NCI-H2196 treated with DMSO at 0.1 percent for 48 hours (cell line): ENCODE data around the gene CDYL2.

Experiments
- DNase-seq: peaks from one replicate; lab custom pipeline; 2025; ENCODE audit not compliant: unreplicated experiment; lab: John Stamatoyannopoulos, UW

CDYL2 gene

GRCh38 chr16:80708823-80709222, 95.6 kb downstream of the CDYL2 start:
- DNase-seq: no peak

- no peak for DNase-seq
These were observed 96.7 kb downstream of the CDYL2 start for GRCh38 chr16:80707686-80708085.

- DNase-seq: no peak
These were observed 98.8 kb downstream of the CDYL2 start for GRCh38 chr16:80705596-80705995.

- no peak for DNase-seq
These were observed 99.5 kb downstream of the CDYL2 start for GRCh38 chr16:80704751-80705505.

GRCh38 chr16:80703131-80704071, 101.0 kb downstream of the CDYL2 start:
- DNase-seq: no peak

GRCh38 chr16:80702696-80703095, 101.7 kb downstream of the CDYL2 start:
- DNase-seq: no peak

GRCh38 chr16:80700558-80700957, 103.8 kb downstream of the CDYL2 start:
- DNase-seq: no peak

GRCh38 chr16:80695020-80695419, 109.4 kb downstream of the CDYL2 start:
- DNase-seq: no peak

- DNase-seq: no peak
These were observed 110.8 kb downstream of the CDYL2 start for GRCh38 chr16:80693553-80693952.

GRCh38 chr16:80692270-80692669, 112.1 kb downstream of the CDYL2 start:
- DNase-seq: no peak

GRCh38 chr16:80691111-80691741, 113.2 kb downstream of the CDYL2 start:
- no peak for DNase-seq

- no peak for DNase-seq
These were observed 114.9 kb downstream of the CDYL2 start for GRCh38 chr16:80689487-80689886.

GRCh38 chr16:80687606-80688005, 116.8 kb downstream of the CDYL2 start:
- no peak for DNase-seq

GRCh38 chr16:80684906-80685305, 119.5 kb downstream of the CDYL2 start:
- no peak for DNase-seq

- DNase-seq: no peak
These were observed 120.1 kb downstream of the CDYL2 start for GRCh38 chr16:80684136-80684765.

GRCh38 chr16:80683646-80684045, 120.8 kb downstream of the CDYL2 start:
- no peak for DNase-seq

GRCh38 chr16:80682421-80683070, 121.9 kb downstream of the CDYL2 start:
- no peak for DNase-seq

- no peak for DNase-seq
These were observed 123.0 kb downstream of the CDYL2 start for GRCh38 chr16:80681436-80681835.

GRCh38 chr16:80680839-80681238, 123.6 kb downstream of the CDYL2 start:
- DNase-seq: no peak

- DNase-seq: no peak
These were observed 124.4 kb downstream of the CDYL2 start for GRCh38 chr16:80680046-80680445.

GRCh38 chr16:80674884-80675283, 129.5 kb downstream of the CDYL2 start:
- no peak for DNase-seq
